GM12891 (cell line): ENCODE data around the gene NXN.

Experiments
- PAX5 ChIP-seq: IDR thresholded peaks from 2 replicates; pipeline ENCODE4 v1.6.1; 2011; ENCODE audit warnings: low read length, moderate library complexity, mild to moderate bottlenecking; ENCODE audit not compliant: insufficient read depth, severe bottlenecking
- POLR2A ChIP-seq: IDR thresholded peaks from 2 replicates; pipeline ENCODE4 v1.6.1; 2011; ENCODE audit warnings: low read depth, low read length, control low read depth
- POLR2AphosphoS5 ChIP-seq: IDR thresholded peaks from 2 replicates; pipeline ENCODE4 v1.6.1; 2011; ENCODE audit warnings: low read depth, low read length, control low read depth
- POU2F2 ChIP-seq: IDR thresholded peaks from 2 replicates; pipeline ENCODE4 v1.6.1; 2011; ENCODE audit warnings: low read depth, mild to moderate bottlenecking, control low read depth, low read length, moderate library complexity
- SPI1 ChIP-seq: IDR thresholded peaks from 2 replicates; pipeline ENCODE4 v1.6.1; 2011; ENCODE audit warnings: low read depth, low read length, control low read depth
- TAF1 ChIP-seq: IDR thresholded peaks from 2 replicates; pipeline ENCODE4 v1.6.1; 2011; ENCODE audit warnings: low read depth, low read length, control low read depth

GRCh38 chr17:852349-852748 lies 127.2 kb downstream of the NXN start:
- no peak for TF ChIP-seq POLR2A
- TF ChIP-seq POLR2AphosphoS5 = no peak
- no peak for TF ChIP-seq PAX5
- TF ChIP-seq POU2F2 = no peak
- TF ChIP-seq SPI1 = no peak
- TF ChIP-seq TAF1 = no peak
